Vagina (tissue), 2 donors: ENCODE data around the gene ELK3. TPM values are rescaled to one million over a fixed set of nuclear protein-coding genes. Genes with fewer than 3 reads are reported as not detected.
A peak's percentile ranks its signal among the peaks of the same experiment; 100 is the strongest.

Experiments used
- DNase-seq, 2 donors: peaks; one replicate each; pipeline ENCODE4 v3.0.0-alpha.2; 2017; ENCODE audit errors: extremely low spot score in 2 of 2
- H3K27ac ChIP-seq: fragments of 200-600 bp; sonication (generic); one replicate; pipeline ENCODE4 v1.5.1; 2019
- H3K27me3 ChIP-seq: fragments of 200-600 bp; sonication (generic); one replicate; pipeline ENCODE4 v1.5.1; 2019
- H3K36me3 ChIP-seq, 2 donors: fragments of 200-600 bp; sonication (generic); one replicate each; pipeline ENCODE4 v1.5.1; 2017 to 2019
- H3K4me1 ChIP-seq: fragments of 200-600 bp; sonication (generic); one replicate; pipeline ENCODE4 v1.5.1; 2019
- H3K4me3 ChIP-seq, 2 donors: fragments of 200-600 bp; sonication (generic); 1 replicate in 1 of 2; 2 replicates in 1 of 2; pipeline ENCODE4 v1.5.1; 2016 to 2019
- H3K9me3 ChIP-seq: fragments of 200-600 bp; sonication (generic); one replicate; pipeline ENCODE4 v1.5.1; 2019
- CTCF ChIP-seq, 3 experiments: fragments of 450-650 bp in 2 of 3; fragments of 200-600 bp in 1 of 3; sonication (generic) in 1 of 3; IDR thresholded peaks; one replicate each; pipeline ENCODE4 v1.5.1; 2017 to 2019; ENCODE audit warnings: antibody characterized with exemption in 3 of 3, mild to moderate bottlenecking in 2 of 3, moderate library complexity in 2 of 3
- POLR2A ChIP-seq, 2 donors: fragments of 450-650 bp; IDR thresholded peaks; one replicate each; pipeline ENCODE4 v1.6.1; 2017; ENCODE audit warnings: antibody characterized with exemption in 2 of 2, mild to moderate bottlenecking in 2 of 2, moderate library complexity in 2 of 2
- POLR2AphosphoS5 ChIP-seq, 2 donors: sonication (generic); formaldehyde crosslinking; IDR thresholded peaks; one replicate each; pipeline ENCODE4 v1.9.0; 2017; ENCODE audit warnings: antibody characterized with exemption in 2 of 2, mild to moderate bottlenecking in 2 of 2, low read depth in 1 of 2; ENCODE audit not compliant: insufficient read depth in 1 of 2
- intact Hi-C: fragments of 100-400 bp; cut with DNase I; formaldehyde crosslinking; loops from one replicate; pipeline ENCODE4 v1.15.1; 2023
- total RNA-seq: library from RNA; depleted of rRNA; stranded (reverse); fragments of >200 nt; gene quantifications from one replicate; pipeline ENCODE4 v1.2.3, GENCODE V29; 2016

ELK3 gene
- total RNA-seq, 1 donor from 2014 or later = 39.5 TPM

GRCh38 chr12:96187956-96188355 lies 6.2 kb upstream of the ELK3 start:
- intact Hi-C loops = no loop called here
- H3K27me3 ChIP-seq = no peaks in the 10 kb centered on the region
- peaks cover 10% of the 10 kb centered on the region for H3K4me1 ChIP-seq
- no peaks in the 10 kb centered on the region for H3K36me3 ChIP-seq
- TF ChIP-seq CTCF (IDR thresholded peaks at IDR 0.05) (no peak), POLR2AphosphoS5 (IDR thresholded peaks at IDR 0.05; ENCODE audit: insufficient read depth in 1 of 2, low read depth in 1 of 2) (no peak), POLR2A (IDR thresholded peaks at IDR 0.05) (no peak)
- no peak for DNase-seq
- no peak overlapping the region for H3K4me3 ChIP-seq
- no peaks in the 10 kb centered on the region for H3K9me3 ChIP-seq
- H3K27ac ChIP-seq = peak overlapping the region; percentile 53

- intact Hi-C loops = no loop called here
- Histone ChIP-seq H3K4me1 (peaks cover 19% of the 10 kb centered on the region), H3K27ac (no peak overlapping the region), H3K27me3 (no peaks in the 10 kb centered on the region), H3K9me3 (no peaks in the 10 kb centered on the region), H3K36me3 (no peaks in the 10 kb centered on the region), H3K4me3 (no peak overlapping the region)
- TF ChIP-seq POLR2AphosphoS5 (IDR thresholded peaks at IDR 0.05; ENCODE audit: insufficient read depth in 1 of 2, low read depth in 1 of 2) (no peak), CTCF (IDR thresholded peaks at IDR 0.05) (no peak), POLR2A (IDR thresholded peaks at IDR 0.05) (no peak)
- DNase-seq = no peak
These were observed 4.4 kb upstream of the ELK3 start for GRCh38 chr12:96189781-96190180.

- DNase-seq = no peak
- TF ChIP-seq POLR2A (IDR thresholded peaks at IDR 0.05) (no peak), CTCF (IDR thresholded peaks at IDR 0.05) (no peak), POLR2AphosphoS5 (IDR thresholded peaks at IDR 0.05; ENCODE audit: insufficient read depth in 1 of 2, low read depth in 1 of 2) (no peak)
- intact Hi-C loops = no loop called here
- H3K27me3 ChIP-seq = no peaks in the 10 kb centered on the region
- no peak overlapping the region for H3K27ac ChIP-seq
- no peaks in the 10 kb centered on the region for H3K36me3 ChIP-seq
- H3K4me3 ChIP-seq = no peak overlapping the region
- H3K4me1 ChIP-seq = peaks cover 19% of the 10 kb centered on the region
- no peaks in the 10 kb centered on the region for H3K9me3 ChIP-seq
These were observed 3.6 kb upstream of the ELK3 start for GRCh38 chr12:96190413-96191108.

- H3K4me1 ChIP-seq = peaks cover 35% of the 10 kb centered on the region
- no peaks in the 10 kb centered on the region for H3K36me3 ChIP-seq
- H3K9me3 ChIP-seq = no peaks in the 10 kb centered on the region
- H3K4me3 ChIP-seq = no peak overlapping the region
- TF ChIP-seq CTCF (IDR thresholded peaks at IDR 0.05) (no peak), POLR2A (IDR thresholded peaks at IDR 0.05) (no peak), POLR2AphosphoS5 (IDR thresholded peaks at IDR 0.05; ENCODE audit: insufficient read depth in 1 of 2, low read depth in 1 of 2) (no peak)
- no peaks in the 10 kb centered on the region for H3K27me3 ChIP-seq
- DNase-seq = no peak
- peak overlapping the region; percentile 93 for H3K27ac ChIP-seq
- intact Hi-C loops = no loop called here
These were observed 1.1 kb upstream of the ELK3 start for GRCh38 chr12:96192926-96193573.

- DNase-seq = no peak
- TF ChIP-seq POLR2AphosphoS5 (IDR thresholded peaks at IDR 0.05; ENCODE audit: insufficient read depth in 1 of 2, low read depth in 1 of 2) (no peak), POLR2A (IDR thresholded peaks at IDR 0.05) (no peak), CTCF (IDR thresholded peaks at IDR 0.05) (no peak)
- H3K27me3 ChIP-seq = no peaks in the 10 kb centered on the region
- intact Hi-C loops = no loop called here
- H3K9me3 ChIP-seq = no peaks in the 10 kb centered on the region
- peak overlapping the region; percentile 93 for H3K27ac ChIP-seq
- H3K36me3 ChIP-seq = no peaks in the 10 kb centered on the region
- peaks cover 49% of the 10 kb centered on the region for H3K4me1 ChIP-seq
- peak overlapping the region; percentile 72 to 83 for H3K4me3 ChIP-seq
These were observed 358 bp downstream of the ELK3 start for GRCh38 chr12:96194576-96194889.
